Esophagus (tissue), 2 donors: ENCODE data around the gene GNAZ. TPM values are rescaled to one million over a fixed set of nuclear protein-coding genes. Genes with fewer than 3 reads are reported as not detected.

ENCODE experiments used
- H3K27ac ChIP-seq, 2 donors: one replicate each; pipeline ENCODE4 v1.5.1; 2013; ENCODE audit warnings: low read depth in 2 of 2, mild to moderate bottlenecking in 2 of 2, inconsistent platforms in 1 of 2, low read length in 1 of 2, moderate library complexity in 1 of 2
- H3K27me3 ChIP-seq, 2 donors: one replicate each; pipeline ENCODE4 v1.6.1; 2013; ENCODE audit warnings: low read length in 2 of 2, control low read depth in 1 of 2, mild to moderate bottlenecking in 1 of 2; ENCODE audit not compliant: insufficient read depth in 2 of 2, control insufficient read depth in 1 of 2
- H3K36me3 ChIP-seq, 2 donors: one replicate each; pipeline ENCODE4 v1.6.1; 2013; ENCODE audit warnings: low read length in 1 of 2; ENCODE audit not compliant: control insufficient read depth in 2 of 2, insufficient read depth in 2 of 2
- H3K4me1 ChIP-seq, 2 donors: one replicate each; pipeline ENCODE4 v1.6.1; 2013; ENCODE audit warnings: low read length in 1 of 2; ENCODE audit not compliant: control insufficient read depth in 2 of 2, insufficient read depth in 2 of 2
- H3K4me3 ChIP-seq, 2 donors: one replicate each; pipeline ENCODE4 v1.5.1; 2013; ENCODE audit warnings: low read length in 2 of 2, mild to moderate bottlenecking in 2 of 2, low read depth in 1 of 2, moderate library complexity in 1 of 2
- H3K9me3 ChIP-seq, 2 donors: one replicate each; pipeline ENCODE4 v1.6.1; 2013; ENCODE audit warnings: mild to moderate bottlenecking in 2 of 2, low read depth in 1 of 2, low read length in 1 of 2, moderate library complexity in 1 of 2; ENCODE audit not compliant: control insufficient read depth in 2 of 2, insufficient read depth in 1 of 2
- WGBS, 2 donors: extraction: QIAGEN DNeasy Blood & Tissue Kit; methylation state at CpG; one replicate each; pipeline ENCODE4 v1.1.7; 2013; 5-methylcytosine and 5-hydroxymethylcytosine counted together
- polyA plus RNA-seq, 2 donors: library from polyadenylated mRNA; stranded (reverse); fragments of 200-250 nt; gene quantifications; one replicate each; pipeline ENCODE4 v1.2.3, GENCODE V29; 2013
- donor health status: healthy with polysubstance abuse.
- donor health status: Bipolar disorder and iron deficiency.

GNAZ gene
- polyA plus RNA-seq, 2 donors: 0.83 to 1.6 TPM

DNA sequence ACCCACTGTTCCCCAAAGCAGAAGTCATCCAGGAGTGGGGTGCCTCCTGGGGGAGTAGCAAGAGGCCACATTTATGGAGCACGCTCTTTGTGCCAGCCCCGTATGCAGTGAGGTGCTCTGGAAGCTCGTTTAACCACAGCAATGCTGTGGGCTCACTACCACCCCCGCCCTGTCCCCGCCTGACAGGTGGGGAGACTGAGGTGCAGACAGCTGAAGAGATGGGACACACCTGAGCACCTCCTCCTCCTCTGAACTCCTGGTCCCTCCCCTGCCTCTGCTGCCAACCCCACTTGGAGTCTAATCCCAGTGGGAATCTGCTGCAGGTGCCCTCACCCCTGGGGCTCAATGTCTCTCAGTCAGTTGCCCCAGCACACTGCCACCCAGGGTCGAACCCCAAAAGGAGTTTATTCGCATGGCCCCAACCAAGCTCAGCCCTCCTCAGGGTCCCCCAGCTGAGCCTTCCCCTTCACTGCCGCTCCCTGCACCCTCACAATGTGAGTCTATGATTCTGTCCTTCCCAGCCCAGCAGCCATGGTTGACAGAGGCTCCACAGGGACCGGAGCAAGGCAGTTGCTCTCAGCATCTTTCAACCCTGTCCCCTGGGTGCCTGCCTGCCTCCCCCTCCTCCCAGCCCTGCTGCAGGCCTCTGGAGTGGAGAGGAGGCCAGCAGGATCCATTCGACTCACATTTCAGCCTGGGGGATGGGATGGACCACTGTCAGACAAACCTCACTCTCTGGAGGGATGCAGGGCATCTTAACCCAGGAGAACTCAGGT lies 96.7 kb downstream of the GNAZ start:
- Histone ChIP-seq H3K4me1 (peaks cover 0 to 3% of the 10 kb centered on the region in 2 donors), H3K9me3 (no peaks in the 10 kb centered on the region), H3K36me3 (no peaks in the 10 kb centered on the region), H3K27ac (no peak overlapping the region), H3K27me3 (no peaks in the 10 kb centered on the region), H3K4me3 (no peak overlapping the region)
- 75 to 86% methylated on average over 10 of the region's 10 CpGs for WGBS, 2 donors

DNA sequence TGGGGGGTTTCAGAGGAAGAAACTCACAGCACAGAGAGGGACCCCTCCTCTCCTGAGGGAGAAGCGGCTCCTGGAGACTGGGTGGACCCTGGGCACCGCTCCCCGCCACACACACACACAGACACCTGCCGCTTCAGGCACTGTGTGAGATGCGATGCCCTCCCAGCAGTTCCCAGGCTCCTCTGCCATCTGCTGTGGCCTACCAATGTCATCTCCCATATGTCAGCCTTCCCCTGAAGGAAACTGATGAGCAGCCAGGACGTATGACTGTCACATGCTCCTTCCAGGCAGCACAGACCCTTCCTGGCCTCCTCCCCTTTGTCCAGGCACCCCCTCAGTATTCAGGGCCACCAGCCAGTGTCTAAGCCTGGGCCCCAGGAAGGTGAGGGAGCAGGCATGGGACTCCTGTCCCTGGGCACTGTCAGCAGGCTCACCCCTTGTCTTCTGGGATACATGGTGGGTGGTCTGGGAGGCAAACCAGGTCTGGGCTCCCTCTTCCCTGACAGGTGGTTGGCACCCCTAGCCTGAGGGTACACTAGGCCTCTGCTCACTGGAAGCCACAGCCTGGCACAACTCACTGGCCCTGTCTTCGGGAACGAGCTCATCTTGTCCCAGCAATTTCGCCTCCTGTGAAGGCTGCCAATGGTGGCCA lies 98.2 kb downstream of the GNAZ start:
- WGBS, 2 donors: 90 to 93% methylated on average over 8 to 9 of the region's 9 CpGs
- Histone ChIP-seq H3K4me1 (peaks cover 0 to 3% of the 10 kb centered on the region in 2 donors), H3K4me3 (no peak overlapping the region), H3K27me3 (no peaks in the 10 kb centered on the region), H3K9me3 (no peaks in the 10 kb centered on the region), H3K36me3 (no peaks in the 10 kb centered on the region), H3K27ac (no peak overlapping the region)

DNA sequence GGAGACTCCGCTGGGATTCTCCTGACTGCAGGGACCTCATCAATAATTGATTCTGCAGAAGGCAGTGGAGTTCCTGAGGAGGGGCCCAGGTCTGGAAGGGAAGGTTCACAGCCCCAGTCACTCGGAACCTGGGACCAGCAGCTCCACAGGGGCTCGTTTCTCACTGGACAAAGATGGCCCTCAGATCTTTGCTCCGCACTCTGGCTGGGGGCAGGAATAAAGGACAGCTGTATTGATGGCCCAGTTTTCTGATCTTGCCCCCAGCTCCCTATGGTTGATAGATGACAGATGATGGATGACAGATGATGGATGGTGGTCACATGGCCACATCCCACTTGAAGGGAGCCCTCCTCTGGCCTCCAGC lies 98.7 kb downstream of the GNAZ start:
- 95 to 97% methylated on average over 4 of the region's 4 CpGs for WGBS, 2 donors
- H3K36me3 ChIP-seq: no peaks in the 10 kb centered on the region
- no peaks in the 10 kb centered on the region for H3K27me3 ChIP-seq
- H3K4me3 ChIP-seq: no peak overlapping the region
- no peak overlapping the region for H3K27ac ChIP-seq
- peaks cover 0 to under 1% of the 10 kb centered on the region in 2 donors for H3K4me1 ChIP-seq
- H3K9me3 ChIP-seq: no peaks in the 10 kb centered on the region

Other genes starting within 250 kb of the GNAZ start
- gene IGLL5, start 182.7 kb upstream of the GNAZ start, polyA plus RNA-seq: 1 to 10 TPM in 1 of 2 donors, under 1 TPM in 1; 0.47 to 1.3 TPM
- gene RSPH14, start 71.5 kb downstream of the GNAZ start, polyA plus RNA-seq: under 1 TPM; 0.24 to 0.29 TPM
- 1 to 10 TPM; 1.6 to 1.7 TPM for gene RAB36, start 75.0 kb downstream of the GNAZ start, polyA plus RNA-seq
- gene BCR, start 110.0 kb downstream of the GNAZ start, polyA plus RNA-seq: 10 to 100 TPM; 27.8 to 30.2 TPM